Progenitor cell of endocrine pancreas (in vitro differentiated cells): ENCODE data around the gene LRMDA. TPM values are rescaled to one million over a fixed set of nuclear protein-coding genes. Genes with fewer than 3 reads are reported as not detected.

Experiments used
- microRNA-seq: library from miRNA; unstranded; fragments of <30 nt; microRNA quantifications from one replicate; pipeline ENCODE4 v1.1.0, GENCODE V29; 2020; ENCODE audit warnings: borderline number of aligned reads; ENCODE audit not compliant: unreplicated experiment
- total RNA-seq: library from RNA; stranded (reverse); gene quantifications from 2 replicates; pipeline ENCODE4 v1.2.1, GENCODE V29; 2021

Gene LRMDA
- total RNA-seq, 1 donor from 2014 or later: 6.5 TPM

Small RNA genes within 50 kb of the gene (microRNA-seq; reads per million reads assigned to microRNA genes)
- not detected for gene MIR606

Other genes with a start within 250 kb of the LRMDA start
- gene VDAC2, start 220.8 kb upstream of the LRMDA start, total RNA-seq: 142 and 154 TPM in 2 replicates
- 18.4 and 19.9 TPM in 2 replicates for gene COMTD1, start 195.7 kb upstream of the LRMDA start, total RNA-seq
- gene ZNF503, start 29.9 kb upstream of the LRMDA start, total RNA-seq: 31.7 and 33.7 TPM in 2 replicates